GM23338 (cell line): ENCODE measurements around the gene KLK6. TPM values are rescaled to one million over a fixed set of nuclear protein-coding genes. Genes with fewer than 3 reads are reported as not detected.

Experiments
- ATAC-seq: fragments of 200-7000 bp; cut with Tn5 transposase; 3 replicates; pipeline ENCODE4 v1.9.1; 2020
- DNase-seq: peaks from one replicate; pipeline ENCODE4 v3.0.0-alpha.2; 2015; ENCODE audit warnings: low spot score
- H2AFZ ChIP-seq: fragments of 200-600 bp; sonication (generic); 2 replicates; pipeline ENCODE4 v1.8.0; 2016; ENCODE audit warnings: antibody characterized with exemption, mild to moderate bottlenecking, moderate library complexity
- H3F3A ChIP-seq: fragments of 200-600 bp; sonication (generic); replicated peaks from 2 replicates; pipeline ENCODE4 v1.8.0; 2017; ENCODE audit warnings: antibody characterized with exemption, mixed run types, low read depth
- H3K27ac ChIP-seq: fragments of 200-600 bp; sonication (generic); 2 replicates; pipeline ENCODE4 v1.6.1; 2016; ENCODE audit warnings: low read depth
- H3K27me3 ChIP-seq: fragments of 200-600 bp; sonication (generic); 2 replicates; pipeline ENCODE4 v1.8.0; 2016; ENCODE audit warnings: mild to moderate bottlenecking, mixed run types, moderate library complexity; ENCODE audit not compliant: insufficient read depth
- H3K36me3 ChIP-seq: fragments of 200-600 bp; sonication (generic); 2 replicates; pipeline ENCODE4 v1.8.0; 2016; ENCODE audit warnings: mild to moderate bottlenecking; ENCODE audit not compliant: insufficient read depth
- H3K4me1 ChIP-seq: fragments of 200-600 bp; sonication (generic); 2 replicates; pipeline ENCODE4 v1.8.0; 2016; ENCODE audit warnings: mild to moderate bottlenecking, moderate library complexity; ENCODE audit not compliant: insufficient read depth
- H3K4me2 ChIP-seq: fragments of 200-600 bp; sonication (generic); 2 replicates; pipeline ENCODE4 v1.7.1; 2017; ENCODE audit warnings: mixed run types
- H3K4me3 ChIP-seq: fragments of 200-600 bp; sonication (generic); 2 replicates; pipeline ENCODE4 v1.6.1; 2016; ENCODE audit warnings: mixed run types
- H3K79me2 ChIP-seq: fragments of 200-600 bp; sonication (generic); replicated peaks from 2 replicates; pipeline ENCODE4 v1.8.0; 2017; ENCODE audit warnings: mild to moderate bottlenecking; ENCODE audit not compliant: insufficient read depth
- H3K9me2 ChIP-seq: fragments of 200-600 bp; sonication (generic); 2 replicates; pipeline ENCODE4 v1.8.0; 2017; ENCODE audit not compliant: insufficient read depth
- H4K20me1 ChIP-seq: fragments of 200-600 bp; sonication (generic); replicated peaks from 2 replicates; pipeline ENCODE4 v1.8.0; 2017; ENCODE audit warnings: mild to moderate bottlenecking; ENCODE audit not compliant: insufficient read depth
- H3K27ac Mint-ChIP-seq: 2 replicates; pipeline ENCODE4 v1.8.0; 2020; ENCODE audit warnings: inconsistent platforms, mild to moderate bottlenecking, moderate library complexity, mixed read lengths
- H3K27me3 Mint-ChIP-seq: 3 replicates; pipeline ENCODE4 v1.8.0; 2022; ENCODE audit warnings: low read depth, mild to moderate bottlenecking, moderate library complexity, mixed read lengths, inconsistent platforms; ENCODE audit not compliant: insufficient read depth, poor library complexity
- H3K36me3 Mint-ChIP-seq: 3 replicates; pipeline ENCODE4 v1.8.0; 2021; ENCODE audit warnings: low read depth, mild to moderate bottlenecking, inconsistent platforms, moderate library complexity, mixed read lengths
- H3K4me1 Mint-ChIP-seq: 3 replicates; pipeline ENCODE4 v1.8.0; 2020; ENCODE audit warnings: mild to moderate bottlenecking, inconsistent platforms, mixed read lengths
- H3K4me3 Mint-ChIP-seq: 3 replicates; pipeline ENCODE4 v1.8.0; 2021; ENCODE audit warnings: moderate library complexity, mild to moderate bottlenecking, inconsistent platforms, mixed read lengths
- H3K9me3 Mint-ChIP-seq: 3 replicates; pipeline ENCODE4 v1.8.0; 2020; ENCODE audit warnings: moderate library complexity, mild to moderate bottlenecking, inconsistent platforms, mixed read lengths
- CREB1 ChIP-seq: fragments of 250-450 bp; sonication (Bioruptor Pico); IDR thresholded peaks from 2 replicates; pipeline ENCODE4 v1.5.0; 2020; ENCODE audit warnings: low read depth, mild to moderate bottlenecking, moderate library complexity
- EZH2 ChIP-seq: fragments of 200-600 bp; sonication (generic); IDR thresholded peaks from one replicate; pipeline ENCODE4 v1.8.0; 2017; ENCODE audit warnings: antibody characterized with exemption, mild to moderate bottlenecking, low read depth; ENCODE audit not compliant: unreplicated experiment
- EZH2phosphoT487 ChIP-seq: fragments of 200-600 bp; sonication (generic); IDR thresholded peaks from one replicate; pipeline ENCODE4 v1.8.1; 2018; ENCODE audit warnings: antibody characterized with exemption; ENCODE audit not compliant: unreplicated experiment
- JUNB ChIP-seq: IDR thresholded peaks from one replicate; pipeline ENCODE4 v1.6.1; 2016; ENCODE audit warnings: antibody characterized with exemption; ENCODE audit not compliant: unreplicated experiment
- NANOG ChIP-seq: IDR thresholded peaks from 2 replicates; pipeline ENCODE4 v1.6.1; 2016; ENCODE audit warnings: antibody characterized with exemption, borderline replicate concordance
- POLR2AphosphoS5 ChIP-seq: IDR thresholded peaks from 2 replicates; pipeline ENCODE4 v1.6.1; 2016; ENCODE audit warnings: antibody characterized with exemption, low read depth
- STAT1 ChIP-seq: IDR thresholded peaks from one replicate; pipeline ENCODE4 v1.6.1; 2016; ENCODE audit warnings: antibody characterized with exemption; ENCODE audit not compliant: unreplicated experiment
- ZNF114 ChIP-seq: fragments of 250-450 bp; sonication (Bioruptor Pico); IDR thresholded peaks from 2 replicates; pipeline ENCODE4 v1.5.0; 2020; ENCODE audit warnings: mild to moderate bottlenecking, moderate library complexity
- ZNF331 ChIP-seq: fragments of 250-450 bp; sonication (Bioruptor Pico); IDR thresholded peaks from 2 replicates; pipeline ENCODE4 v1.5.0; 2020; ENCODE audit warnings: low read depth, mild to moderate bottlenecking, moderate library complexity
- polyA plus RNA-seq: library from polyadenylated mRNA; unstranded; fragments of >200 nt; fragmentation: Nextera tagmentation; extraction: Ambion mirVana; gene quantifications from 2 replicates; pipeline ENCODE4 v1.2.1, GENCODE V29; 2016
- total RNA-seq: library from RNA; depleted of rRNA; stranded (reverse); fragments of >200 nt; shearing (Covaris generic); gene quantifications from 2 replicates; pipeline ENCODE4 v1.2.3, GENCODE V29; 2014
- TF ChIP-seq, protein P1 (sequence below): IDR thresholded peaks from 2 replicates; pipeline ENCODE4 v1.6.1; 2016; ENCODE audit warnings: antibody characterized with exemption
- TF ChIP-seq, protein P2 (sequence below), 2 experiments: fragments of 200-600 bp in 1 of 2; sonication (generic) in 1 of 2; conservative IDR thresholded peaks; 2 replicates each; pipeline versions ENCODE4 v1.5.1 to v1.6.1; 2016 to 2017; ENCODE audit warnings: antibody characterized with exemption in 2 of 2, low read depth in 2 of 2, mild to moderate bottlenecking in 2 of 2, moderate library complexity in 1 of 2
- TF ChIP-seq, protein P3 (sequence below): fragments of 250-450 bp; sonication (Bioruptor Pico); IDR thresholded peaks from 2 replicates; pipeline ENCODE4 v1.5.0; 2020; ENCODE audit warnings: mild to moderate bottlenecking, moderate library complexity
- TF ChIP-seq, protein P4 (sequence below): IDR thresholded peaks from one replicate; pipeline ENCODE4 v1.6.1; 2018; ENCODE audit warnings: antibody characterized with exemption; ENCODE audit not compliant: unreplicated experiment

The KLK6 gene
- total and polyA plus RNA-seq, 2 experiments from 2014 or later, result 0.47 to 0.56 TPM

DNA sequence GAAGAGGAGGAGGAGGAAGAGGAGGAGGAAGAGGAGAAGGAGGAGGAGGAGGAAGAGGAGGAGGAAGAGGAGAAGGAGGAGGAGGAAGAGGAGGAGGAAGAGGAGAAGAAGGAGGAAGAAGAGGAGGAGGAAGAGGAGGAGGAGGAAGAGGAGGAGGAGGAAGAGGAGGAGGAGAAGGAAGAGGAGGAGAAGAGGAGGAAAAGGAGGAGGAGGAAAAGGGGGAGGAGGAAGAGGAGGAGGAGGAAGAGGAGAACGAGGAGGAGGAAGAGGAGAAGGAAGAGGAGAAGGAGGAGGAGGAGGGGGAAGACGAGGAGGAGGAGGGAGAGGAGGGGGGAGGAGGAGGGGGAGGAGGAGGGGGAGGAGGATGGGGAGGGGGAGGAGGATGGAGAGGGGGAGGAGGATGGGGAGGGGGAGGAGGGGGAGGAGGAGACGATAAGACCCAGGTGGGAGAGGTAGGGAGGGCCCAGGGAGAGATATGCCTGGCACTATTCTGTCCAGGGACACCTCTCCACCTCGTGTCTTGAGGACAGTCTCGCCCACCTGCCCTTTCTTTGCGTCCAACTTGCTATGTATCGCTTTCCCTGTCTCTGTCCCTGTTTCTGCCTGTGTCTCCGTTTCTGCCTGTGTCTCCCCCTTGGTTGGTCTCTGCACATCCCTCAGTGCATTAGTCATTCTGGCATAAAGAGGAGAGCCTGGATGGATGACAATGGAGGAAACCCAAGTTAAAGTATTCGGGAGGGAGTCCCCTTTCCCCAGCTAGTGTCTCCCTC lies 9.5 kb downstream of the KLK6 start:
- no peak overlapping the region for H3K27ac Mint-ChIP-seq
- H3K9me3 Mint-ChIP-seq, result peaks cover 48% of the 10 kb centered on the region
- peaks cover 6% of the 10 kb centered on the region; the same call in 1 of the 2 replicates for H3K9me2 ChIP-seq
- no peaks in the 10 kb centered on the region; the same call in 2 of the 3 replicates for H3K4me1 Mint-ChIP-seq
- no peaks in the 10 kb centered on the region for H3K79me2 ChIP-seq
- H3K4me2 ChIP-seq, result no peak overlapping the region
- H4K20me1 ChIP-seq, result no peaks in the 10 kb centered on the region
- no peak for DNase-seq
- H3K4me3 Mint-ChIP-seq, result no peak overlapping the region
- no peaks in the 10 kb centered on the region for H3F3A ChIP-seq
- no peak overlapping the region for H3K4me3 ChIP-seq
- no peaks in the 10 kb centered on the region for H3K4me1 ChIP-seq
- peaks cover 8% of the 10 kb centered on the region for H3K27me3 Mint-ChIP-seq
- no peak overlapping the region for H2AFZ ChIP-seq
- TF ChIP-seq ZNF114 (CRISPR knock-in tag) (no peak), ZNF331 (CRISPR knock-in tag) (no peak), STAT1 (no peak), POLR2AphosphoS5 (no peak), JUNB (no peak), NANOG (no peak), EZH2 (no peak), EZH2phosphoT487 (no peak), CREB1 (CRISPR knock-in tag) (no peak)
- TF ChIP-seq, protein P1, sequence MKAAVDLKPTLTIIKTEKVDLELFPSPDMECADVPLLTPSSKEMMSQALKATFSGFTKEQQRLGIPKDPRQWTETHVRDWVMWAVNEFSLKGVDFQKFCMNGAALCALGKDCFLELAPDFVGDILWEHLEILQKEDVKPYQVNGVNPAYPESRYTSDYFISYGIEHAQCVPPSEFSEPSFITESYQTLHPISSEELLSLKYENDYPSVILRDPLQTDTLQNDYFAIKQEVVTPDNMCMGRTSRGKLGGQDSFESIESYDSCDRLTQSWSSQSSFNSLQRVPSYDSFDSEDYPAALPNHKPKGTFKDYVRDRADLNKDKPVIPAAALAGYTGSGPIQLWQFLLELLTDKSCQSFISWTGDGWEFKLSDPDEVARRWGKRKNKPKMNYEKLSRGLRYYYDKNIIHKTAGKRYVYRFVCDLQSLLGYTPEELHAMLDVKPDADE, result no peak
- TF ChIP-seq, protein P2, sequence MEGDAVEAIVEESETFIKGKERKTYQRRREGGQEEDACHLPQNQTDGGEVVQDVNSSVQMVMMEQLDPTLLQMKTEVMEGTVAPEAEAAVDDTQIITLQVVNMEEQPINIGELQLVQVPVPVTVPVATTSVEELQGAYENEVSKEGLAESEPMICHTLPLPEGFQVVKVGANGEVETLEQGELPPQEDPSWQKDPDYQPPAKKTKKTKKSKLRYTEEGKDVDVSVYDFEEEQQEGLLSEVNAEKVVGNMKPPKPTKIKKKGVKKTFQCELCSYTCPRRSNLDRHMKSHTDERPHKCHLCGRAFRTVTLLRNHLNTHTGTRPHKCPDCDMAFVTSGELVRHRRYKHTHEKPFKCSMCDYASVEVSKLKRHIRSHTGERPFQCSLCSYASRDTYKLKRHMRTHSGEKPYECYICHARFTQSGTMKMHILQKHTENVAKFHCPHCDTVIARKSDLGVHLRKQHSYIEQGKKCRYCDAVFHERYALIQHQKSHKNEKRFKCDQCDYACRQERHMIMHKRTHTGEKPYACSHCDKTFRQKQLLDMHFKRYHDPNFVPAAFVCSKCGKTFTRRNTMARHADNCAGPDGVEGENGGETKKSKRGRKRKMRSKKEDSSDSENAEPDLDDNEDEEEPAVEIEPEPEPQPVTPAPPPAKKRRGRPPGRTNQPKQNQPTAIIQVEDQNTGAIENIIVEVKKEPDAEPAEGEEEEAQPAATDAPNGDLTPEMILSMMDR (conservative IDR thresholded peaks at IDR 0.05; ENCODE audit: low read depth in 2 of 2), result no peak
- TF ChIP-seq, protein P3, sequence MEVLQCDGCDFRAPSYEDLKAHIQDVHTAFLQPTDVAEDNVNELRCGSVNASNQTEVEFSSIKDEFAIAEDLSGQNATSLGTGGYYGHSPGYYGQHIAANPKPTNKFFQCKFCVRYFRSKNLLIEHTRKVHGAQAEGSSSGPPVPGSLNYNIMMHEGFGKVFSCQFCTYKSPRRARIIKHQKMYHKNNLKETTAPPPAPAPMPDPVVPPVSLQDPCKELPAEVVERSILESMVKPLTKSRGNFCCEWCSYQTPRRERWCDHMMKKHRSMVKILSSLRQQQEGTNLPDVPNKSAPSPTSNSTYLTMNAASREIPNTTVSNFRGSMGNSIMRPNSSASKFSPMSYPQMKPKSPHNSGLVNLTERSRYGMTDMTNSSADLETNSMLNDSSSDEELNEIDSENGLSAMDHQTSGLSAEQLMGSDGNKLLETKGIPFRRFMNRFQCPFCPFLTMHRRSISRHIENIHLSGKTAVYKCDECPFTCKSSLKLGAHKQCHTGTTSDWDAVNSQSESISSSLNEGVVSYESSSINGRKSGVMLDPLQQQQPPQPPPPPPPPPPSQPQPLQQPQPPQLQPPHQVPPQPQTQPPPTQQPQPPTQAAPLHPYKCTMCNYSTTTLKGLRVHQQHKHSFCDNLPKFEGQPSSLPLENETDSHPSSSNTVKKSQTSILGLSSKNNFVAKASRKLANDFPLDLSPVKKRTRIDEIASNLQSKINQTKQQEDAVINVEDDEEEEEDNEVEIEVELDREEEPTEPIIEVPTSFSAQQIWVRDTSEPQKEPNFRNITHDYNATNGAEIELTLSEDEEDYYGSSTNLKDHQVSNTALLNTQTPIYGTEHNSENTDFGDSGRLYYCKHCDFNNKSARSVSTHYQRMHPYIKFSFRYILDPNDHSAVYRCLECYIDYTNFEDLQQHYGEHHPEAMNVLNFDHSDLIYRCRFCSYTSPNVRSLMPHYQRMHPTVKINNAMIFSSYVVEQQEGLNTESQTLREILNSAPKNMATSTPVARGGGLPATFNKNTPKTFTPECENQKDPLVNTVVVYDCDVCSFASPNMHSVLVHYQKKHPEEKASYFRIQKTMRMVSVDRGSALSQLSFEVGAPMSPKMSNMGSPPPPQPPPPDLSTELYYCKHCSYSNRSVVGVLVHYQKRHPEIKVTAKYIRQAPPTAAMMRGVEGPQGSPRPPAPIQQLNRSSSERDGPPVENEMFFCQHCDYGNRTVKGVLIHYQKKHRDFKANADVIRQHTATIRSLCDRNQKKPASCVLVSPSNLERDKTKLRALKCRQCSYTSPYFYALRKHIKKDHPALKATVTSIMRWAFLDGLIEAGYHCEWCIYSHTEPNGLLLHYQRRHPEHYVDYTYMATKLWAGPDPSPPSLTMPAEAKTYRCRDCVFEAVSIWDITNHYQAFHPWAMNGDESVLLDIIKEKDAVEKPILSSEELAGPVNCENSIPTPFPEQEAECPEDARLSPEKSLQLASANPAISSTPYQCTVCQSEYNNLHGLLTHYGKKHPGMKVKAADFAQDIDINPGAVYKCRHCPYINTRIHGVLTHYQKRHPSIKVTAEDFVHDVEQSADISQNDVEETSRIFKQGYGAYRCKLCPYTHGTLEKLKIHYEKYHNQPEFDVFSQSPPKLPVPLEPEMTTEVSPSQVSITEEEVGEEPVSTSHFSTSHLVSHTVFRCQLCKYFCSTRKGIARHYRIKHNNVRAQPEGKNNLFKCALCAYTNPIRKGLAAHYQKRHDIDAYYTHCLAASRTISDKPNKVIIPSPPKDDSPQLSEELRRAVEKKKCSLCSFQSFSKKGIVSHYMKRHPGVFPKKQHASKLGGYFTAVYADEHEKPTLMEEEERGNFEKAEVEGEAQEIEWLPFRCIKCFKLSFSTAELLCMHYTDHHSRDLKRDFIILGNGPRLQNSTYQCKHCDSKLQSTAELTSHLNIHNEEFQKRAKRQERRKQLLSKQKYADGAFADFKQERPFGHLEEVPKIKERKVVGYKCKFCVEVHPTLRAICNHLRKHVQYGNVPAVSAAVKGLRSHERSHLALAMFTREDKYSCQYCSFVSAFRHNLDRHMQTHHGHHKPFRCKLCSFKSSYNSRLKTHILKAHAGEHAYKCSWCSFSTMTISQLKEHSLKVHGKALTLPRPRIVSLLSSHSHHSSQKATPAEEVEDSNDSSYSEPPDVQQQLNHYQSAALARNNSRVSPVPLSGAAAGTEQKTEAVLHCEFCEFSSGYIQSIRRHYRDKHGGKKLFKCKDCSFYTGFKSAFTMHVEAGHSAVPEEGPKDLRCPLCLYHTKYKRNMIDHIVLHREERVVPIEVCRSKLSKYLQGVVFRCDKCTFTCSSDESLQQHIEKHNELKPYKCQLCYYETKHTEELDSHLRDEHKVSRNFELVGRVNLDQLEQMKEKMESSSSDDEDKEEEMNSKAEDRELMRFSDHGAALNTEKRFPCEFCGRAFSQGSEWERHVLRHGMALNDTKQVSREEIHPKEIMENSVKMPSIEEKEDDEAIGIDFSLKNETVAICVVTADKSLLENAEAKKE, result no peak
- TF ChIP-seq, protein P4, sequence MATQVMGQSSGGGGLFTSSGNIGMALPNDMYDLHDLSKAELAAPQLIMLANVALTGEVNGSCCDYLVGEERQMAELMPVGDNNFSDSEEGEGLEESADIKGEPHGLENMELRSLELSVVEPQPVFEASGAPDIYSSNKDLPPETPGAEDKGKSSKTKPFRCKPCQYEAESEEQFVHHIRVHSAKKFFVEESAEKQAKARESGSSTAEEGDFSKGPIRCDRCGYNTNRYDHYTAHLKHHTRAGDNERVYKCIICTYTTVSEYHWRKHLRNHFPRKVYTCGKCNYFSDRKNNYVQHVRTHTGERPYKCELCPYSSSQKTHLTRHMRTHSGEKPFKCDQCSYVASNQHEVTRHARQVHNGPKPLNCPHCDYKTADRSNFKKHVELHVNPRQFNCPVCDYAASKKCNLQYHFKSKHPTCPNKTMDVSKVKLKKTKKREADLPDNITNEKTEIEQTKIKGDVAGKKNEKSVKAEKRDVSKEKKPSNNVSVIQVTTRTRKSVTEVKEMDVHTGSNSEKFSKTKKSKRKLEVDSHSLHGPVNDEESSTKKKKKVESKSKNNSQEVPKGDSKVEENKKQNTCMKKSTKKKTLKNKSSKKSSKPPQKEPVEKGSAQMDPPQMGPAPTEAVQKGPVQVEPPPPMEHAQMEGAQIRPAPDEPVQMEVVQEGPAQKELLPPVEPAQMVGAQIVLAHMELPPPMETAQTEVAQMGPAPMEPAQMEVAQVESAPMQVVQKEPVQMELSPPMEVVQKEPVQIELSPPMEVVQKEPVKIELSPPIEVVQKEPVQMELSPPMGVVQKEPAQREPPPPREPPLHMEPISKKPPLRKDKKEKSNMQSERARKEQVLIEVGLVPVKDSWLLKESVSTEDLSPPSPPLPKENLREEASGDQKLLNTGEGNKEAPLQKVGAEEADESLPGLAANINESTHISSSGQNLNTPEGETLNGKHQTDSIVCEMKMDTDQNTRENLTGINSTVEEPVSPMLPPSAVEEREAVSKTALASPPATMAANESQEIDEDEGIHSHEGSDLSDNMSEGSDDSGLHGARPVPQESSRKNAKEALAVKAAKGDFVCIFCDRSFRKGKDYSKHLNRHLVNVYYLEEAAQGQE, result no peak
- no peak overlapping the region for H3K27ac ChIP-seq
- H3K27me3 ChIP-seq, result no peaks in the 10 kb centered on the region
- ATAC-seq, result no peak
- no peaks in the 10 kb centered on the region for H3K36me3 ChIP-seq
- peaks cover 7% of the 10 kb centered on the region; the same call in 2 of the 3 replicates for H3K36me3 Mint-ChIP-seq
